Mesothelial cell of epicardium (in vitro differentiated cells): ENCODE measurements around the gene MFSD12. TPM values are rescaled to one million over a fixed set of nuclear protein-coding genes. Genes with fewer than 3 reads are reported as not detected.

Source experiments
- DNase-seq, 2 experiments: peaks; one replicate each; pipeline ENCODE4 v3.0.0; 2021; ENCODE audit warnings: low spot score in 2 of 2; ENCODE audit not compliant: unreplicated experiment in 2 of 2
- H3K27ac Mint-ChIP-seq: 2 replicates; pipeline ENCODE4 v1.8.0; 2021; ENCODE audit warnings: mixed read lengths
- H3K27me3 Mint-ChIP-seq: 2 replicates; pipeline ENCODE4 v1.8.0; 2021; ENCODE audit warnings: low read depth, mixed read lengths
- H3K36me3 Mint-ChIP-seq: 2 replicates; pipeline ENCODE4 v1.8.0; 2021; ENCODE audit warnings: mixed read lengths
- H3K4me1 Mint-ChIP-seq: 2 replicates; pipeline ENCODE4 v1.8.0; 2021; ENCODE audit warnings: mixed read lengths
- H3K4me3 Mint-ChIP-seq: 2 replicates; pipeline ENCODE4 v1.8.0; 2021; ENCODE audit warnings: mild to moderate bottlenecking, moderate library complexity, mixed read lengths
- H3K9me3 Mint-ChIP-seq: 2 replicates; pipeline ENCODE4 v1.8.0; 2021; ENCODE audit warnings: mixed read lengths
- CTCF ChIP-seq: fragments of 200-600 bp; sonication (generic); IDR thresholded peaks from one replicate; pipeline ENCODE4 v1.5.0; 2021; ENCODE audit warnings: antibody characterized with exemption; ENCODE audit not compliant: unreplicated experiment
- total RNA-seq: library from RNA; stranded (reverse); gene quantifications from 3 replicates; pipeline ENCODE4 v1.2.1, GENCODE V29; 2021

The MFSD12 gene
- total RNA-seq, 1 donor from 2014 or later = 59.5 TPM

GRCh38 chr19:3522421-3523360, 34.7 kb downstream of the MFSD12 start:
- DNase-seq = no peak
- peak overlapping the region; percentile 4 for H3K27ac Mint-ChIP-seq
- no peak overlapping the region for H3K4me3 Mint-ChIP-seq
- no peaks in the 10 kb centered on the region for H3K27me3 Mint-ChIP-seq
- no peaks in the 10 kb centered on the region for H3K9me3 Mint-ChIP-seq
- TF ChIP-seq CTCF = no peak
- H3K36me3 Mint-ChIP-seq = peaks cover 11% of the 10 kb centered on the region
- H3K4me1 Mint-ChIP-seq = peaks cover 5% of the 10 kb centered on the region

GRCh38 chr19:3521104-3521445, 36.3 kb downstream of the MFSD12 start:
- DNase-seq = no peak
- H3K27ac Mint-ChIP-seq = peak overlapping the region; percentile 44
- H3K9me3 Mint-ChIP-seq = no peaks in the 10 kb centered on the region
- H3K4me3 Mint-ChIP-seq = no peak overlapping the region
- H3K4me1 Mint-ChIP-seq = peaks cover 5% of the 10 kb centered on the region
- no peak for TF ChIP-seq CTCF
- no peaks in the 10 kb centered on the region for H3K27me3 Mint-ChIP-seq
- H3K36me3 Mint-ChIP-seq = peaks cover 8% of the 10 kb centered on the region

GRCh38 chr19:3520166-3521103, 37.0 kb downstream of the MFSD12 start:
- Mint-ChIP-seq H3K4me3 (no peak overlapping the region), H3K36me3 (peaks cover 8% of the 10 kb centered on the region), H3K9me3 (no peaks in the 10 kb centered on the region), H3K27me3 (no peaks in the 10 kb centered on the region), H3K27ac (peak overlapping the region; percentile 44), H3K4me1 (peaks cover 5% of the 10 kb centered on the region)
- TF ChIP-seq CTCF = no peak
- no peak for DNase-seq

GRCh38 chr19:3519126-3519525, 38.3 kb downstream of the MFSD12 start:
- Mint-ChIP-seq H3K36me3 (peaks cover 8% of the 10 kb centered on the region), H3K4me1 (peaks cover 5% of the 10 kb centered on the region), H3K27ac (no peak overlapping the region), H3K9me3 (no peaks in the 10 kb centered on the region), H3K27me3 (no peaks in the 10 kb centered on the region), H3K4me3 (no peak overlapping the region)
- DNase-seq = no peak
- TF ChIP-seq CTCF = no peak

GRCh38 chr19:3518659-3519058, 38.7 kb downstream of the MFSD12 start:
- H3K27me3 Mint-ChIP-seq = no peaks in the 10 kb centered on the region
- peaks cover 4% of the 10 kb centered on the region for H3K36me3 Mint-ChIP-seq
- no peak overlapping the region for H3K4me3 Mint-ChIP-seq
- DNase-seq = no peak
- no peak for TF ChIP-seq CTCF
- H3K9me3 Mint-ChIP-seq = no peaks in the 10 kb centered on the region
- H3K27ac Mint-ChIP-seq = no peak overlapping the region
- peaks cover 5% of the 10 kb centered on the region for H3K4me1 Mint-ChIP-seq
